Activated CD4-positive, CD25-positive, alpha-beta regulatory T cell (primary cell): ENCODE measurements around the gene HPSE2.

Experiments
- DNase-seq, 4 experiments: peaks; one replicate each; lab custom pipeline; 2025; lab: John Stamatoyannopoulos, UW

The HPSE2 gene

GRCh38 chr10:98433371-98433770, 802.3 kb downstream of the HPSE2 start:
- DNase-seq, result no peak

DNA sequence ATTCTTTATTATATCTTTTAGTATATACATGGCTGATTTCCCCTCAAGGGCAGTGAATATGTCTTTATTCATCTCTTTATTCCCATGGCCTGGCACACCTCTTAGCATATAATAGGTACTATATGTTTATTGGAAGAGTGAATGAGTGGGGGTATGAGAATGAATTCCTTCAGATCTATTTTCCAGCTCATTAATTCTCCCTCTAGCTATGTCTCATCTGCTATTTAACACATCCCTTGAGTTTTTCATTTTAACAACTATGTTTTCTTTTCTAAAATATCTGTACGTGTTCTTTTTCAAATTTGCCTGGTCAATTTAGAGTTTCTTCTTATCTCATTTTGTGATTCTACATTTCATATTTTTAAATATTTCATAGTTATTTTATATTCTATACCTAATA, 803.3 kb downstream of the HPSE2 start:
- no peak for DNase-seq

GRCh38 chr10:98431016-98431415, 804.6 kb downstream of the HPSE2 start:
- no peak for DNase-seq

DNA sequence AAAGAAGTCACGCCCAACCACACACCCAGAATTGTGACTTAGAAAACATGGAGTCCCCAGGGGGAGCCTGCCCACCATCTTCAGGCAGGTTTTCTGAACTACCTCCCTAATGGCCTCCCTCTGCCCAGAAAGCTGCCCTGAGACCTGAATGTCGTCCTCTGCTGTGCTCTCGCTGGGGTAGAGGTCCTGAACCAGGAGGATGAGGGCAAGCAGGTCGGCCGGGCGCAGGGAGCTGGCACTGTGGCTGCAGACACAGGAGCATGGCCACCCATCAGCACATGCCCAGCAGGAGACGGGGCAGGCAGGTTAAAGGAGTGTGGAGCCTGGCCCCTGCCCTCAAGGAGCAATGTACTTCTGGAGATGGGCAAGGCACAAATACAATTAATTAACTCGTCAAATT, 805.2 kb downstream of the HPSE2 start:
- DNase-seq, result no peak

DNA sequence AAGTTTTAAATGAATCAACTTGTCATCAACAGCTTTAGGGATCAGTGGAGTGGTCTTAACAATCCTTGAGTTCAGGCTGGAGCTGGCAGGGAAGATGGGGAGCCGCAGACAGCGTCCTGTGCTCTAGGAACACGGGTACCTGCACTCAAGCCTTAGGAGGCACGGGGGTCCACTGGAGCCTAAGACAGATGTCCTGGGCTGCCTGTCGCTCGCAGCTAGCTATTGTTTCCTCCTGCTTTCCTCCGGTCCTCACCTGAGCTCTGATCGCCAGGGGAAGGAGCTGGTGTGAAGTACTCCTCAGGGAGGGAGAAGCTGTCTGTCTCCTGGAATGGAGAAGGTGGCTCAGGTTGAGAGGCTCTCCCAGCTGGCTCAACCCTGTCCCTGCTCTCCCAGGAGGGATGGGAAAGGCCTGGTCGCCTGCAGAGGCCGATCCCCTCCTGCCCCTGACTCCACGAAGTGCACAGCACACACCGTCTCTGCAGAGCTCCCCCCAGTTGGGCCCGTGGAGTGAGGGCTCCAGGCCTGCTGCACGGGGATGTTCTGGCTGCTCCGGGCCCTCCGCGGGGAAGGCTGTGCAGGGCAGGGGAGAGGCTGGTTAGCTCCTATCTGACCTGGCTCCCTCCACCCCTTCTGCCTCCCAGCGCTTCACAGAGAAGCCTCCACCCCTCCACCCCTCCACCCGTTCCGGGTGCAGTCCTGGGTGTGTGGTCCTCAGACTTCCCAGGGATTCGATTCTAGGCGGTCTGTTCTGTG, 806.2 kb downstream of the HPSE2 start:
- no peak for DNase-seq

GRCh38 chr10:98427011-98427515, 808.6 kb downstream of the HPSE2 start:
- no peak for DNase-seq

DNA sequence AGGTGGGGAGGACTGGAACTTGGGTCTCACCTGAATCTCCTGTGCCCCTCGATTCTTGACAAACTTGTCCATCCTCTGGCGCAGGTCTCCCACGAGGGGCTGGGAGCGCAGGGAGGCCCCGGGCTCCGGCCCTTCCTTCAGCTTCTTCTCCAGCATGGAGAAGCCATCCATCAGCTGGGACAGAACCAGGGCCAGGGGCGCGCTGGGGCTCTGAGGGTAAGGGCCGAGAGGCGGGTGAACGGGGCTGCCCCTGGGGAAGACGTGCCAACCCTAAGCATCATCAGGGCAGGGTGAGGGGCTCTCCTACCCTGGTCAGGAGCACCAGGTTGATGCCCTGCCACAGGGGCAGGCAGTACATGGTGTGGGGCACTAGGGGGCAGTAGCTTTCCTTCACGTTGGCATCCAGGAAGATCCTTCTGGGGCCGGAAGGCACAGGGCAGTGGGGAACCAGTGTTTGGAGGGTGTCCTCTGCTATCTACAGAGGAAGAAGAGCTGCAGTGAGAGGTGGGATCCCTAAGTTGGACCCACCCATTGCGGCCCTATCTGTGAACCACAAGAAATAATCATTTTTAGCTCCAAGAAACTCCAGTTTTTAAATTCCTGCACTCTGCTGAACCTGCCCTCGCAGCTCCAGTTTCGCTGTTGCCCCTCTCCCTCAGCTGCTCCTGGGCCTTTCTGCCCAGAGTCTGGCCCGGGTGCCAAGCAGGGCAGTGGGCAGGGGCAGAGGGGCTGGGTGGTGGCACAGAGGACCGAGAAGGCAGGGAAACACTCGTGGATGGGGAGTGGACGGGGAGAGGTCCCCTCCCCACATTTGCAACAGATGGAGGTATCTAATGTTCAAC, 809.9 kb downstream of the HPSE2 start:
- peak in 1 of 4 experiments; percentile 8 for DNase-seq

DNA sequence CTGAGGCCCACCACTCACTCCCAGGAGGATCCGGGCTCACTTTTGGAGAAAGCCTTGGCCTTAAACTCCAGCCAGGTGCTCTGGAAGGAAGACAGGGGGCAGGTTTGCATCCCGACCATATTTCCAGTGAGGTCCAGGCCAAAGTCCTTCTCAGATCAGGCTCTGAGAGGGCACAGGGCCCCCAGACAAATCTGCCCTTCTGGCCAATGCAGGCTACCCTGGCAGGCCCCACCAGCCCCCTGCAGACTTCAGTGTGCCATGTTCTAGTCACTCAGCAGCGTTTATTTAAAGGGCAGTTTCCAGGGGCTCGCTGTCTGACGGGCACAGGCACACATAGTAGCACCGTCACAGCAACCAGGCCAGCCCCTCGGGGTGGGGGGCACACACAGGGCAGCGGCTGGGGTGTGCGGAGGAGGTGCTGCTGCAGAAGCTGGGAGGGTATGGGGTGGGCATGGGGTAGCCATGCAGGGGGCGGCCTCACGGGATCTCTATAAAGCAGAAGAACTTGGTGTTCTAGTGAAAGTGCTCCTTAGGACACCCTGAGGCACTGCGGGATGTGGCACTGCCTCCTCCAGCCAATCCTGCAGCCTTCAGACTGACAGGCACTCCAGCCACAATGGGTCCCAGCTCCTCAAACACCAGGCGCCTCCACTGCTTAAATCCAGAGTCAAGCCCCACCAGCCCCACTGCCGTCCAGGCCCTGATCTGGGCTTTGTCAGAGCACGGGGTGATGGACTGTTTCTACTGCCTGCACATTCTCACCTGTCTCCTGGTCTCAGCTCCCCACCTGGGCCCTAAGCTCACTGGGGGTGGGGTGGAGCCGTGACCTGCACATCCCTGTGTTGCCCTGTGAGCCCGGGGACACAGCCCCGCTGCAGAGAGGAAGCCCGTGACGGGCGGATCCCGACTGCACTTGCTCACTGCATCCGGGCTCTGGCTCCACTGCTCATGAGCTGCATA, 811.1 kb downstream of the HPSE2 start:
- no peak for DNase-seq

GRCh38 chr10:98423691-98424120, 811.9 kb downstream of the HPSE2 start:
- no peak for DNase-seq

- DNase-seq, result no peak
Measured at GRCh38 chr10:98422182-98422581, 813.5 kb downstream of the HPSE2 start.

DNA sequence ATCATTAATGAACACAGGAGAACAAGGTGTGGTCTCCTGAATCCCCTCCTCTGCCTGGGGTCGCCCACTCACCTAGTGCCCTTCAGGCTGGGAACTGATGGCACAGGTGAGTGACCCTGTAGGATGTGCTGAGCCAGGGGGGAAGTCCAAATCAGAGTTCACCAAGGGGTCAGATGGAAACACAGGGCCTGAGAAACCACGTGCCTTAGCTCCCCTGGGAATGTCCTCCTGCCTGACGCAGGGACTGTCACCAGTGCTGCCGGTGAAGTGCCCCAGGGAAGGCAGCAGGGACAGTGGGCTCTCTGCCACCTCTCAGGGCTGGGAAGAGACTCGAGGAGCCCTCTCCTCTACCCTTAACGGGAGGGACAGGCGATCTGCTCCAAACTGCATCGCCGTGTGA, 814.9 kb downstream of the HPSE2 start:
- no peak for DNase-seq

DNA sequence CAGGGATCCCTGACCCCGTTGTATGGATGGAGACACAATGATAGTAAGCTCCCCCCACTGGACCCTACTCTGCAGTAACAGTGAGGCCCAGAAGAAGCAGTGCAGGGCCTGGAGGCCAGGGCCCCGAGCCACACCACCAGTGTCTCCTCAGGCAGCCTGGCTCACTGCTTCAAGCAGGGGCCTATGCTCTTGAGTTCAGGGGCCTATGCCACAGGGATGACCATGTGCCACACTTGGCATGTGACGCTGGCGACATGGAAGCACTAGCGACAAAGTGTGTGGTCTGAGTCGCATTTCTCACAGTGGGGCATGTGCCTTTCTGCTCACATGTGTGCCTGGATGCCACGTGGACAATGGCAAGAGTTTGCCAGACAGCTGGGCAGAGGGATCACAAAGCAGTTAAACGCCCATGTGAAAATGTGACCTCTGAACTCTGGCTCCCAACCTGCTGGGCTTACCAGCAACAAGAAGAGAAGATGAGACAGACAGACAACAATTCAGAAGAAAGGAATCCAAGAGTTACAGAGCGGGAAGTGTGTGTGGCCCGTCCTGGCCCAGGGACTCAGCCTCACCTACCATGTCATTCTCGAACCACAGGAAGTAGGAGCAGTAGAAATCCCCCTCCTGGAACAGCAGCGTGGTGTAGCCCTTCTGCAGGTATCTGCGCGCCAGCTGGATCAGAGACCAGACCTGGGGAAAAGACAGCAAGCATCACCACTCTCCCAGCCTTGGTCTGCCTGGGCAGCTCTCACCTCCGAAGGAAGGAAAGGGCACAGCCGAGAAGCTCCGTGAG, 816.0 kb downstream of the HPSE2 start:
- no peak for DNase-seq

DNA sequence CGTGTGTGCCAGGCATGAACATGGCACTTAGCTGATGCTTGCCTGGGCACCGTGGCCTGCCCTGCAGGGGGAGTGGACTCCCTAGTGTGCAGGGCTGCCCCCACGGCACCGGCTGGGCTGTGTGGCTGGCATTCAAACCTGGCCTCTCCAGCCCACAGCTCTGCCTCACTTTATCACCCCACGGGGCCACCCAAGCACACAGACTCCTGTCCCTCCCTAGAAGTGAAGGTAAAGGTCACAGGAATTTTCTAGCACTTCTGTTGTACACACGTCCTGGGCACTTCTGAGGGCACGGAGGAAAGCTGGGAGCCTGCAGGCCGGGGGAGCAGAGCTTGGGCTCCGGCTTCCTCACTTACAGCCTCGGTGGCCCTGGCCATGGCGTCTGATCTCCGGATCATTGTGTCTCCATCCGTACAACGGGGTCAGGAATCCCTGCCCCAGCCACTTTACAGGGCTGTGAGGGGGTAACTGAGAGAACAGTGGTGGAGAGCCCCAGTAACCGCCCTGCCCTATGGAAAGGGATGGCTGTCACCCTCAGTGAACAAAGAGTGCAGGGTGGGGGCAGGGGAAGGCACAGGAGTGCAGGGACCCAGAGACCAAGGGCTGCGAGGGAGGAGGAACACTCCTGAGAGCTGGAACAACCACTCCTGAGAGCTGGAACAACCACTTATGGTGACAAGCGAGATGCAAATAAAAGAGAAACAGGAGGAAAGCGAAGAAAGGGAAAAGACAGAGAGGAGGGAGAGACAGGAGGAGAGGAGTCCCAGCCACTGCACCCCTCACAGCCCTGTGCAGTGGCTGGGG, 816.8 kb downstream of the HPSE2 start:
- no peak for DNase-seq

GRCh38 chr10:98417973-98418664, 817.5 kb downstream of the HPSE2 start:
- no peak for DNase-seq

DNA sequence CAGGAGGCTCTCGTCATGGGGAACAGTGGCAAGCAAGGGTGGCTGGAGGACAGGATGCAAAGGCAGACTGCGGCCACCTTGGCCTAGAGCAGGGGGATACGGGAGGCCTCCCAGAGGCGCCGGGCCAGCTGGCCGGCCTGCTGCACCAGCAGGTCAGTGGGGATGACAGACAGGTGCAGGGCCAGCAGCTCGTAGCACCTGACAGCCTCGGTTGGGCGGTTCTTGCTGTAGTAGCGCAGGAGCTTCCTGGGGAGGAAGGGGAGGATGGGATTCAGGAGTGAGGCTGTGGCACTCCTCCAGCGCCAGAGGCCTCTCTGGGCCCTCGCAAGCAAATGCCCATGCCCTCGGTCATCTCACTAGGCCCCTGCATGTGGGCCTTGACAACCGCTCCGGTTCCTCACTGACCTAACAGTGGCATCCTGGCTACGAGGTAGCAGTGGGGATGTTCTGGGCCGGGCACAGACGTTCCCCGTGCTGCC, 818.1 kb downstream of the HPSE2 start:
- DNase-seq, result no peak

- DNase-seq, result no peak
Measured at GRCh38 chr10:98416606-98417388, 818.9 kb downstream of the HPSE2 start.

DNA sequence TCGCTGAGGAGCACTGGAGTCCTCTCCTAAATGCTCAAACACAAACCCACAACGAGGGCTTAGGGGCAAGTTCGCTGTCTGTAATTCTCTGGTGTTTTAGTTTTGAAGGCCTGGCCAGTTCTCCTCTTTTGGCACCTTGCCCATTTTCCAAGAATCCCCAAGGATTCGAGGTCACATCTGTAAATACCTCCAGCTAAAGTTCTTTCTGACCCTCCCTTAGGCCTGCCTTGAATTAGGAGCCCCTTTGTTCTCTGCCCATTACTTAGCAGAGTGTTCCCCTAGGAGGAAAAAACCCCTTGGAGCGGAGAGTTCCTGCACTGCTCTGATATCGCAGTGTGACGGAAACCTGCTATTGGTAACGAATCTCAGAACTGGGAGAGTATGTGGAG, 819.9 kb downstream of the HPSE2 start:
- no peak for DNase-seq

DNA sequence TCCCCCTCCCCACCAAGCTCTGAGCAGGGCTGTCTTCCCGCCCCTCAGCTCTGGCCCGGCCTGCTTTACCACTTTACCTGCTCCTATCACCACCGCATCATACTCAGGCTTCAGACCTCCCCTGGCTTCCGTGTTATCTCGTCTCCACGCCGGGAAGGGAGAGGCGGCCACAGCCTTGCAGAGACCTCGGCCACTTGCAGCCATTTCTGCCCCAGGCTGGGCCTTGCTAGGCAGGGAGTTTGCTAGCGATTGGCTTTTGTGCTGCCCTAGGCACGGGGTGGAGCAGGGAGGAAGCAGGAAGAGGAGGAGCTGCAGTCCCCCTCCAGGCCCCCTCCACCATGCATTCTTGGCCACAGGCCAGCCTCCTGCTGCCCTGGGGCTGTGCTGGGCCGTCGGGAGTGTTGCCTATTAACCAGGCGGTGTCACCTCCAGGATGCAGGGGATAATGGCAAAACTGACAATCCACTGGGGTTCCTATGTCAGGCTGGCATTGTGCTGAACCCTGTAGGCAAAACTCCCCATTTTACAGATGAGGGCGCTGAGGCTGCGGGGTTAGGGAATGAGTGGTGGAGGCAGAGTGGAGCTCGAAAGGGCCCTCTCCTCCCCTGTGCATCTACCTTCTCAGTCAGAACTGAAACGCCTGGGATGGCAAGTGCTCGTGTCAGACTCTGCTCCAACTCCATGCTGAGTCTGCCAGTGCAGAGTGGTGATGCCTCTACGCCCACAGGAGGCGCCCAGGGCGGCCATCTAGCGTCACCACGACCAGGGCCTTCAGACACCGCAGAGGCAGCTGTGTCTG, 820.5 kb downstream of the HPSE2 start, which contains the start of gene PYROXD2:
TSS of gene PYROXD2 (minus strand) at position 251 of the 799 bp plus-strand sequence. CDS start at position 204, 47 bp downstream.
- DNase-seq, result peak in 2 of 4 experiments; percentile 23 to 40
